ENCODE results near the gene OTOP1. TPM values are rescaled to one million over a fixed set of nuclear protein-coding genes. Genes with fewer than 3 reads are reported as not detected.
A peak's percentile ranks its signal among the peaks of the same experiment; 100 is the strongest.
"Not testable (repeated sequence)": the region's sequence is repeated elsewhere in the genome, so short reads cannot be mapped to it uniquely, and the experiment has no call there.

Gene OTOP1
- total RNA-seq, 1 donor from 2014 or later: 1.4 TPM

GRCh38 chr4:4256799-4257198 is 30.1 kb upstream of the OTOP1 start:
- H3K4me3 Mint-ChIP-seq (ENCODE audit: unreplicated experiment): no peak overlapping the region
- H3K27me3 Mint-ChIP-seq (ENCODE audit: unreplicated experiment): no peaks in the 10 kb centered on the region
- H3K4me1 Mint-ChIP-seq (ENCODE audit: low read depth, unreplicated experiment): no peaks in the 10 kb centered on the region
- no peak for DNase-seq
- no peaks in the 10 kb centered on the region for H3K36me3 Mint-ChIP-seq (ENCODE audit: unreplicated experiment)
- H3K27ac Mint-ChIP-seq (ENCODE audit: unreplicated experiment): no peak overlapping the region
- TF ChIP-seq, protein P1, sequence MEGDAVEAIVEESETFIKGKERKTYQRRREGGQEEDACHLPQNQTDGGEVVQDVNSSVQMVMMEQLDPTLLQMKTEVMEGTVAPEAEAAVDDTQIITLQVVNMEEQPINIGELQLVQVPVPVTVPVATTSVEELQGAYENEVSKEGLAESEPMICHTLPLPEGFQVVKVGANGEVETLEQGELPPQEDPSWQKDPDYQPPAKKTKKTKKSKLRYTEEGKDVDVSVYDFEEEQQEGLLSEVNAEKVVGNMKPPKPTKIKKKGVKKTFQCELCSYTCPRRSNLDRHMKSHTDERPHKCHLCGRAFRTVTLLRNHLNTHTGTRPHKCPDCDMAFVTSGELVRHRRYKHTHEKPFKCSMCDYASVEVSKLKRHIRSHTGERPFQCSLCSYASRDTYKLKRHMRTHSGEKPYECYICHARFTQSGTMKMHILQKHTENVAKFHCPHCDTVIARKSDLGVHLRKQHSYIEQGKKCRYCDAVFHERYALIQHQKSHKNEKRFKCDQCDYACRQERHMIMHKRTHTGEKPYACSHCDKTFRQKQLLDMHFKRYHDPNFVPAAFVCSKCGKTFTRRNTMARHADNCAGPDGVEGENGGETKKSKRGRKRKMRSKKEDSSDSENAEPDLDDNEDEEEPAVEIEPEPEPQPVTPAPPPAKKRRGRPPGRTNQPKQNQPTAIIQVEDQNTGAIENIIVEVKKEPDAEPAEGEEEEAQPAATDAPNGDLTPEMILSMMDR (IDR thresholded peaks at IDR 0.05; ENCODE audit: partially characterized antibody, unreplicated experiment): no peak
- H3K9me3 Mint-ChIP-seq (ENCODE audit: unreplicated experiment): peaks cover 1% of the 10 kb centered on the region

GRCh38 chr4:4254666-4255065 is 27.9 kb upstream of the OTOP1 start:
- TF ChIP-seq, protein P1 (IDR thresholded peaks at IDR 0.05; ENCODE audit: partially characterized antibody, unreplicated experiment): no peak
- no peak overlapping the region for H3K27ac Mint-ChIP-seq (ENCODE audit: unreplicated experiment)
- no peaks in the 10 kb centered on the region for H3K4me1 Mint-ChIP-seq (ENCODE audit: low read depth, unreplicated experiment)
- no peak for DNase-seq
- no peaks in the 10 kb centered on the region for H3K27me3 Mint-ChIP-seq (ENCODE audit: unreplicated experiment)
- peaks cover 1% of the 10 kb centered on the region for H3K9me3 Mint-ChIP-seq (ENCODE audit: unreplicated experiment)
- no peaks in the 10 kb centered on the region for H3K36me3 Mint-ChIP-seq (ENCODE audit: unreplicated experiment)
- H3K4me3 Mint-ChIP-seq (ENCODE audit: unreplicated experiment): no peak overlapping the region

GRCh38 chr4:4254199-4254598 is 27.5 kb upstream of the OTOP1 start:
- H3K4me1 Mint-ChIP-seq (ENCODE audit: low read depth, unreplicated experiment): no peaks in the 10 kb centered on the region
- no peaks in the 10 kb centered on the region for H3K36me3 Mint-ChIP-seq (ENCODE audit: unreplicated experiment)
- no peak overlapping the region for H3K4me3 Mint-ChIP-seq (ENCODE audit: unreplicated experiment)
- H3K27ac Mint-ChIP-seq (ENCODE audit: unreplicated experiment): no peak overlapping the region
- no peaks in the 10 kb centered on the region for H3K27me3 Mint-ChIP-seq (ENCODE audit: unreplicated experiment)
- TF ChIP-seq, protein P1 (IDR thresholded peaks at IDR 0.05; ENCODE audit: partially characterized antibody, unreplicated experiment): no peak
- H3K9me3 Mint-ChIP-seq (ENCODE audit: unreplicated experiment): peaks cover 1% of the 10 kb centered on the region
- DNase-seq: no peak

- peaks cover 5% of the 10 kb centered on the region for H3K9me3 Mint-ChIP-seq (ENCODE audit: unreplicated experiment)
- peak overlapping the region; percentile 55 for H3K4me3 Mint-ChIP-seq (ENCODE audit: unreplicated experiment)
- no peak for DNase-seq
- no peak overlapping the region for H3K27ac Mint-ChIP-seq (ENCODE audit: unreplicated experiment)
- peaks cover 13% of the 10 kb centered on the region for H3K4me1 Mint-ChIP-seq (ENCODE audit: low read depth, unreplicated experiment)
- peaks cover 6% of the 10 kb centered on the region for H3K36me3 Mint-ChIP-seq (ENCODE audit: unreplicated experiment)
- H3K27me3 Mint-ChIP-seq (ENCODE audit: unreplicated experiment): peaks cover 4% of the 10 kb centered on the region
- TF ChIP-seq, protein P1 (IDR thresholded peaks at IDR 0.05; ENCODE audit: partially characterized antibody, unreplicated experiment): no peak
Observed at GRCh38 chr4:4249866-4250265, 23.1 kb upstream of the OTOP1 start.

- Mint-ChIP-seq H3K27ac (ENCODE audit: unreplicated experiment) (peak overlapping the region; percentile 98), H3K4me1 (ENCODE audit: low read depth, unreplicated experiment) (peaks cover 13% of the 10 kb centered on the region), H3K4me3 (ENCODE audit: unreplicated experiment) (peak overlapping the region; percentile 98)
- H3K9me3 Mint-ChIP-seq (ENCODE audit: unreplicated experiment); H3K36me3 Mint-ChIP-seq (ENCODE audit: unreplicated experiment); H3K27me3 Mint-ChIP-seq (ENCODE audit: unreplicated experiment); DNase-seq: not testable (repeated sequence)
Observed at GRCh38 chr4:4249342-4249741, 22.6 kb upstream of the OTOP1 start.

- peak overlapping the region; percentile 98 for H3K4me3 Mint-ChIP-seq (ENCODE audit: unreplicated experiment)
Observed at GRCh38 chr4:4248885-4249203, 22.1 kb upstream of the OTOP1 start.

More at GRCh38 chr4:4248885-4249203, 22.1 kb upstream of the OTOP1 start:
- TF ChIP-seq, protein P1 (IDR thresholded peaks at IDR 0.05; ENCODE audit: partially characterized antibody, unreplicated experiment): no peak
- Mint-ChIP-seq H3K4me1 (ENCODE audit: low read depth, unreplicated experiment) (peaks cover 13% of the 10 kb centered on the region), H3K27me3 (ENCODE audit: unreplicated experiment) (peaks cover 4% of the 10 kb centered on the region), H3K9me3 (ENCODE audit: unreplicated experiment) (peaks cover 5% of the 10 kb centered on the region), H3K27ac (ENCODE audit: unreplicated experiment) (peak overlapping the region; percentile 98), H3K36me3 (ENCODE audit: unreplicated experiment) (peaks cover 6% of the 10 kb centered on the region)
- DNase-seq: no peak
